ENCODE data around the gene XRCC5.

DNA sequence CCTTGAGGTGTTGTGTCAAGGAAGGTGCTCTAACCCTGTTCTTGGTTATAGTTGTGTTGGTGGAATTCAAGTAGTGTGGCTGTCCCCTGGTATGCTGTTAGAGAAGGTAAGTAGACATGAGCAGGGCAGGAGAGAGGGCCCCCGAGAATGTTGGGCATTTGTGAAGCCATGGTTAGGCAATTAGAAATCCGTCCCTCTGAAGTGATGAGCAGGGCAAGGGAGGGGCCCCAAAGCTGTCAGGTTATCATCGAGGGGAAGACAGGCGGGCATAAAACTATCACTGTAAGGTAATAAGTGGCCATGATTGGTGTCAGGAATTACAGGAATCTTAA is 5.2 kb downstream of the XRCC5 start:
- TF ChIP-seq, protein P1, sequence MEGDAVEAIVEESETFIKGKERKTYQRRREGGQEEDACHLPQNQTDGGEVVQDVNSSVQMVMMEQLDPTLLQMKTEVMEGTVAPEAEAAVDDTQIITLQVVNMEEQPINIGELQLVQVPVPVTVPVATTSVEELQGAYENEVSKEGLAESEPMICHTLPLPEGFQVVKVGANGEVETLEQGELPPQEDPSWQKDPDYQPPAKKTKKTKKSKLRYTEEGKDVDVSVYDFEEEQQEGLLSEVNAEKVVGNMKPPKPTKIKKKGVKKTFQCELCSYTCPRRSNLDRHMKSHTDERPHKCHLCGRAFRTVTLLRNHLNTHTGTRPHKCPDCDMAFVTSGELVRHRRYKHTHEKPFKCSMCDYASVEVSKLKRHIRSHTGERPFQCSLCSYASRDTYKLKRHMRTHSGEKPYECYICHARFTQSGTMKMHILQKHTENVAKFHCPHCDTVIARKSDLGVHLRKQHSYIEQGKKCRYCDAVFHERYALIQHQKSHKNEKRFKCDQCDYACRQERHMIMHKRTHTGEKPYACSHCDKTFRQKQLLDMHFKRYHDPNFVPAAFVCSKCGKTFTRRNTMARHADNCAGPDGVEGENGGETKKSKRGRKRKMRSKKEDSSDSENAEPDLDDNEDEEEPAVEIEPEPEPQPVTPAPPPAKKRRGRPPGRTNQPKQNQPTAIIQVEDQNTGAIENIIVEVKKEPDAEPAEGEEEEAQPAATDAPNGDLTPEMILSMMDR (IDR thresholded peaks at IDR 0.05) = no peak
- no peak for TF ChIP-seq POLR2A (IDR thresholded peaks at IDR 0.05)
